ENCODE measurements around the gene CBLB.
"Not testable (repeated sequence)": the region's sequence is repeated elsewhere in the genome, so short reads cannot be mapped to it uniquely, and the experiment has no call there.

The CBLB gene

DNA sequence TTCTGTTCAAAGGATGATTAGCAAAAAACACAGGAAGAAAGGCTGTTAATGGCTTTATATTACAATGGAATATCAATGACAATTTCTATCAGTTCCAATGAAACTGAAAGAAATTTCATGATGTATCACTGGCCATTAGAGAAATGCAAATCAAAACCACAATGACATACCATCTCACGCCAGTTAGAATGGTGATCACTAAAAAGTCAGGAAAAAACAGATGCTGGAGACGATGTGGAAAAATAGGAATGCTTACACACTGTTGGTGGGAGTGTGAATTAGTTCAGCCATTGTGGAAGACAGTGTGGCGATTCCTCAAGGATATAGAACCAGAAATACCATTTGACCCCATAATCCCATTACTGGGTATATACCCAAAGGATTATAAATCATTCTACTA, 53.5 kb downstream of the CBLB start:
- not testable (repeated sequence) for DNase-seq

DNA sequence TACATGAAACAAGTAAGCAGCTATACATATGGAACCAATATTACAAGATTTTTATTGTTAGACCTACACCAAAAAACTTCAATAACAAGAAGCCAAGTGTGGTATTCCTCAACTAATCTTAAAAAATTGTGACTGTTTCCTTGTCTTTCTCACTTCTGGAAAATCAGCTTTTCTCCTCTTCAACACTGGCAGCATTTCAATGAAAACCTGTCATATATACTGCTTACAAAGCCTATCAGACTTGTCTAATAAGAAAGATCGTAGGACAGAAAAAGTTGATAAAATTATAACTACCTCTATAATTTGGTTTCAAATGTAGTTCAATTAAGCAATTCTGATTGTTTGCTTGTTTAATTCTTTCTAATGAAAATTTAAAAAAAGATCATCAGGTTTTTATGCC, 55.1 kb downstream of the CBLB start:
- no peak for DNase-seq

DNA sequence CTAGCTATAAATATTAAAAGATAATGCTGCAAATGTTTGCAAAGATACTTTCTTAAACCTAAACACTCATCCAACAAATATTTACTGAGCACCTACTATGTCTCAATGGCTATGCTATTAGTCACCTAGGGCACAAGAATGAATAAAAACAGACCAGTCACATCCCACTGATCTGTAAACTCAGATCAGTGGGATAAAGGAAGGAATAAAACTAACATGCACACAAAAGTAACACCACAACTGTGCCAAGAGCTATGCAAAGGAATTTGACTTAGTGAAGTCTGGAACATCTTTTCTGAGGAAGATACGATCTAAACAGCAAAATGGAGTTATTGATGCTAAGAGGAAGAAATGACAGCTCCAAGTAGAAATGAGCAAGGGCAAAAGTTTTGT, 56.6 kb downstream of the CBLB start:
- peak; percentile 72 for DNase-seq

DNA sequence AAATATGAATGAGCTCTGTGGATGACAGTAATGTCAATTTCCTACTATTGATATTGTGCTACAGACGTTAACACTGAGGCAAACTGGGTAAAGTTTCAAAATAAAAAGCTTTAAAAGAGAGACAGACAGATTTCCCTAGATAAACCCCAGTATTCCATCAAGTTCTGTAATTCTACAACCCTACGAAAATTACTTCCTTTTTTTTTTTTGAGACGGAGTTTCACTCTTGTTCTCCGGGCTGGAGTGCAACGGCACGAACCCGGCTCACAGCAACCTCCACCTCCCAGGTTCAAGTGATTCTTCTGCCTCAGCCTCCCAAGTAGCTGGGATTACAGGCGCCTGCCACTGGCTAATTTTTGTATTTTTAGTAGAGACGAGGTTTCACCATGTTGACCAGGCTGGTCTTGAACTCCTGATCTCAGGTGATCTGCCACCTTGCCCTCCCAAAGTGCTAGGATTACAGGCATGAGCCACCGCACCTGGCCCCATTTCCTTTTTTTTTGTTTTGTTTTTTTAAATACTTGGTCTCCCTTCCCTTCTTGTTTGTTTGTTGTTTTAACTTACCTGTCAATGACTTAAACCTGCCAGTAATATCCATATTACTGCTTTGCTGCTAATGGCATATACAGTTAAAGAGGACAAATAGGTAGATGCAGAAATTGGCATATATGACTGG, 57.2 kb downstream of the CBLB start:
- no peak for DNase-seq

DNA sequence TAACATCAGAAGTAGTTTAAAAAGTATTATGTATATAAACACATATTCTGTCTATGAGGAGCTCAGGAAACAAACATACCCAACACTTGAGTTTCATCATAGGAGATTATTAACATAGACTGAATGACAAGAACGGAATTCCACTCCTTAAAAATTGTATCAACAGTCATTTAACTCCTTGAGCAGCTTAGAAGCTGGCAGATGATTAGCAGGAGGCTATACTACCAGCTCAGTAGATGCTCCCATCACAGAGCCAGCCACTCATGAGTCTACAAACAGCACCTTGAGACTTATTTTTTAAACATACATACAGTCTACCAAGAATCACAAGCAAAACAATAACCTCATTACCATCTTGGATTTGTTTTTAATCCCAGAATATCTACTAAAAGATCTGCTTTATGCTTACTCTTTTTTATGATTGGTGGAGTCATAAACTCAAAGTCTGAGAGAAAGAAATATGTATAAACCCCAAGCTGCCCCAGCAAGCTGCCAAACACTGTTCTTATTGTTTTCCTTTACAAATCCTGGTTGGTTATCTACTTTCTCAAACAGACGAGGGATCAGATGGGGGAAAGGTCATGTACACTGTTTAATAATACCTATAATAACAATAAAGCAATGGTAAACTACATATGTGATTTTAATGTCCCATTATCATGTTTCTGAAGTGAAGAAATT, 59.5 kb downstream of the CBLB start:
- DNase-seq, result no peak

DNA sequence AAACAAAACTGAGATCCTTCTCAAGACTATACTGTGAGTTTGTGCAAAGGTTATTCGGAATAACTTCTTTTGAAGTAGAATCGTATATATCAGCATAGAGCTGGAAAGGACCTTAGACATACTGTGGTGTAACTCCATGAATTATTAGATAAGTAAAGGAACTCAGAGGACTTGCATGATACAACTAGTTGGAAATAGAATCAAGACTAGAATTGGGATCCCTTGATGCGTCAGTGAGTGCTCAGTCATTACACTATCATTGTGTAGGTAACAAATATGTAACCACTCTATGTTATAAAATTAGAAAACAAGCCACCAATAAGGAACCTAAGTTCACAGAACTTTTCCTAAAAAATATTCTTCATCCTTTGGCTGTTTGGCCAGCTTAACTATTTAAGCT, 61.1 kb downstream of the CBLB start:
- DNase-seq, result no peak

DNA sequence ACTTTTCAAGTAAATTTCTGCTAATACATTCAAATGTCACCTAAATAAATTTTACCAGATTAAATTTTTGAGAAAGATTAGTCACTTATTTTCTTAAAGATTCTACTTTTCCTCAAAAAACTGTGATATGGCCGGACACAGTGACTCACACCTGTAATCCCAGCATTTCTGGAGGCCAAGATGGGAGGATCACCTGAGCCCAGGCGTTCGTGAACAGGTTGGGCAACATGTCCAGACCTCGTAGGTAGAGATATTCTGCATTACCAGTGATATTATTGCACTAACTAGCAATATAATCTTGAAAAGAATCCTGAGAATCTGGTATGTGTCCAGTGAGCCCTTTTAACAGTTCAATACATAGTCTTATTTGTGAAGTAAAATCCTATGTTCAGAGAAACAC, 61.7 kb downstream of the CBLB start:
- no peak for DNase-seq

DNA sequence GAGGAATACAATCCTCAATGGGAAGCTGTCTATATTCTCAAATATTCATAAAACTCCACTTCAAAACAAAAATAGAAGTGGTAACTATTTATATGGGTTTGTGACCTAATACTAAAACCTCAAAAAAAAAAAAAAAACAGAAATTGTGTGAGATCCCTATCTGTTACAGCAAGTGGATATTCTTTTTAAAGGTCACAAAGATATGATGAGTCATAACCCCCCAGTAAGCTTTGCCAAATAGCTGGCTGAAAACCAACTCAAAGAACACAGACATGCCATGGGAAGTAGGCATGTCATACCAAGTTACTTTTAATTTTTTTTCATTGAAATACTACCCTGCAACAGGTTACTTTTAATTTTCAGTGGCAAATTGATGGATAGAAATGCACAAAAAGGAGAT, 62.5 kb downstream of the CBLB start:
- DNase-seq, result peak; percentile 83

DNA sequence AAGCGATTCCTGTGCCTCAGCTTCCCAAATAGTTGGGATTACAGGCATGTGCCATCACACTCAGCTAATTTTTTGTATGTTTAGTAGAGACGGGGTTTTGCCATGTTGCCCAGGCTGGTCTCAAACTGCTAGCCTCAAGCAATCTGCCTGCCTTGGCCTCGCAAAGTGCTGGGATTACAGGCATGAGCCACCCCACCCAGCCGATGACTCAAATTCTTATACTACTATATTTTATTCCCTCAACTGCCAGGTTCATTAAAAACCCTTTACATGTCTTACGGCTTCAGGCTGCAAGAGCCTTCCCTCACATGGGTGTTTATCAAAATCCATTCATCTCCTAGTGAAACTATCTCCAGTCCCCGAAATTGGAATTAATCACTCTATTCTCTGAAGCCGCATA, 63.4 kb downstream of the CBLB start:
- DNase-seq, result no peak

DNA sequence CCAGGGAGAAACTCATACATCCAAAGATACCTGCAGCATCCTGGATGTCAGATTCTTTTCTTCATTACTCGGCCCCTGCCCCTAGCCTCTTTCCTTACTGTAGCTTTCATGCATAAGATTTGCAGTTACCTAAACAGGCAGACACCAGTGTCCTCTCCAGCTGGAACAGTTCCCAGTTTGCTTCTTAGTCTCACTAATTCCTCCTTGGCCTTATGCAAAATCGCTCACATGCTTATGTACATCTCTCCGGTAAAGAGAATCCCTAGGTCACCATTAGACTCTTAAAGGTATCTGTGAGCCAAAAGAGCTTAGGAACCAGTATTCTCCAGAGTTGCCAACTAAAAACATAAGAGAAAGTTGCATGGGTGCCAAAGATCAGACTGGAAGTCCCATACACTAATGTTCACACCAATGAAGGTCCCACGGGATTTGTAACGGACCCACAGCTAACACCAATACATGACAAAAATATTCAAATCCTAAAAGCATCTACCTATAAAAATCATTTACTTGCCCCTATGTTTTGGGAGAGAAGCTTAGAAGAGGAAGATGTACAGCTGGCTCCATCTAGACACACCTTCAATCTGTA, 66.6 kb downstream of the CBLB start:
- no peak for DNase-seq

DNA sequence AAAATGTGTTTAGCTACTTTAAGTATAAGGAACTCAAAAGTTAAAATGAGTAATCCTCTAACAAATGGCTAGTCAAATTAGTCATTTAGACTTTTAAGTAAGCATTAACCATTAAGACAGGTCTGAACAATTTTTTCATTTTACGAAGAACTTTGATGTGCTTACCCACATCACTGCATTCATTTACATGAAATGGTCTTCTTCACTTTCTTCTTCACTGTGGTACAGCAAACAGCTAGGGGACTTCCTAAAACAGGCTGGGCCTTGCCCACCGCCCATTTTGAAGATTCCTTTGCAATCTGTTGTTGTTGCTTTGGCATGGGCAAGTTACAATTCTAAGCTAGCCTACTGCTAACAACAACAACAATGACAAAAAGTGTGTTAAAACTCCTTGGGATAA, 67.4 kb downstream of the CBLB start:
- no peak for DNase-seq

DNA sequence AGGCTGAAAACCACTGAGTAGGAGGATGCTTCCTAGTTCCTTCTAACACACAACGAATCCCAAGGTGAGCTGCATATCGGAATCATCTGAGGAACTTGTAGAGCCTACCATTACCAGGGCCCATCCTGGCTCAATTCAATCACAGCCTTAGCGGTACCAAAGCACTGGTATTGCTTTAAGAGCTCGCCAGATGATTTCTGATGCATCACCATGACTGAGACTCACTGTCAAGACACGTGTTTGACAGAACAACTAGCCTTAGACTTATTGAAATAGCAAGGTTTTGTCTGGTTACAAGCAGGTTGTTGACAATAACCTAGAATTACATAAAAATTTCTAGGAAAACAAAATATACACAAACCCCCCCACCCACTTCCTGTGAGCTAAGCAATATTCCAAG, 68.5 kb downstream of the CBLB start:
- DNase-seq, result no peak

DNA sequence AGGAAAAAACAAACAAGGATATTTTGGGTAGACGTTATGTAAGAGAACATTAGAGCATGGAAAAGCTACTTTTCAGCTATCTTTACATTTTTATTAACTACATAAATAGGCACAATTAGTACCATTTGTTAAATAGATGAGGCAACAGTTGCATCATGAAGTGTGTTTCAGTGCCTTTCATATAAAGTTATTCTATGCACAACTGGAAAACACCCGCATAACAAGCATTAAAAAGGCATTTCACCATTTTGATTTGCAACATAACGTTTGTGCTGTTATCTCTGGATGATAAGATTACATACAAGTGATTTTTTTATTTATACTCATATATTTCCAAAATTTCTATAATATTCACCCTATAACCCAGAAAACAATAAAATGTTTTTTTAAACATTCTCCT, 69.5 kb downstream of the CBLB start:
- DNase-seq, result no peak

DNA sequence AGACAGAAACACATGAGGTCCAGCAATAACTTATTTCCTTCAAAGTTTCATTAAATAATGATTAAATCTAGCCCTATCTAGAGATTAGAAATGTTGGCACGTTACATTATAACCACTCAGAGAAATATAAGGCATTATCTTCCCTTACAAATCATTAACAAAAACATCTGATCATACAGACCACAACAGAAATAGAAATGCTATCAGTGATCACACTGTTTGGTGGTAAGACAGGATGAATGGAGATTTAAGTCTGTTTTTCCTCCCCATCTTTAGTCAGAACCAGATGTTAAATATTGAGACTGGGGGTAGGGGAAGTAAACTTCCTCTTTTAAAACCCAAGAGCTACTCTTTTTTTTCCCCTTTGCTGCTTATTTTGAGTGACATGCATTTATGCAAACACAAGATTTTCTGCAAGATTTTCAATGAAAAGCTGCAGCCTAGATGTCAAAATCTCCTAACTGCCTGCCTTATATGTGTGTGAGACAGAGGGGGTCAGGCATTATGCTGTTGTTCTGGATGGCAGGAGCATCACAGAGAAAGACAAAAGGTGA, 70.4 kb downstream of the CBLB start:
- no peak for DNase-seq

DNA sequence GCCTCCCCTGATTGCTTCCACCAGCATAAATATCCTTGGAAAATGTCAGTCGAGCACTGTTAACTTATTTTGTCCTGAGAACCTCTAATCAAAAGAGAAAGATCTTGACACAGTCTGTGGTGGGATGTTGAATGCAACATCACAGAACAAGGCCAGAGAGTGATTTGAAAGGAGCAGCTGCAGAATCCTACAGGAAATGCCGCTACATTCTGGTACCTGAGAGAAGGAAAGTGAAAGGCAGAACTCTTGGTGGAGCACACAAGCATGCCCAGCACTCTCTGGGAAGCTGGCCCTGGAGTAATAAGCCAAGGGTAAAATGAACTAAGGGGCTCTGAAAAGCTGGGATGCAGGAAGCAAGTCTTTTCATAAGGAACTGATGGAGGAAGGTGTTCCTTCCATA, 75.8 kb downstream of the CBLB start:
- no peak for DNase-seq

DNA sequence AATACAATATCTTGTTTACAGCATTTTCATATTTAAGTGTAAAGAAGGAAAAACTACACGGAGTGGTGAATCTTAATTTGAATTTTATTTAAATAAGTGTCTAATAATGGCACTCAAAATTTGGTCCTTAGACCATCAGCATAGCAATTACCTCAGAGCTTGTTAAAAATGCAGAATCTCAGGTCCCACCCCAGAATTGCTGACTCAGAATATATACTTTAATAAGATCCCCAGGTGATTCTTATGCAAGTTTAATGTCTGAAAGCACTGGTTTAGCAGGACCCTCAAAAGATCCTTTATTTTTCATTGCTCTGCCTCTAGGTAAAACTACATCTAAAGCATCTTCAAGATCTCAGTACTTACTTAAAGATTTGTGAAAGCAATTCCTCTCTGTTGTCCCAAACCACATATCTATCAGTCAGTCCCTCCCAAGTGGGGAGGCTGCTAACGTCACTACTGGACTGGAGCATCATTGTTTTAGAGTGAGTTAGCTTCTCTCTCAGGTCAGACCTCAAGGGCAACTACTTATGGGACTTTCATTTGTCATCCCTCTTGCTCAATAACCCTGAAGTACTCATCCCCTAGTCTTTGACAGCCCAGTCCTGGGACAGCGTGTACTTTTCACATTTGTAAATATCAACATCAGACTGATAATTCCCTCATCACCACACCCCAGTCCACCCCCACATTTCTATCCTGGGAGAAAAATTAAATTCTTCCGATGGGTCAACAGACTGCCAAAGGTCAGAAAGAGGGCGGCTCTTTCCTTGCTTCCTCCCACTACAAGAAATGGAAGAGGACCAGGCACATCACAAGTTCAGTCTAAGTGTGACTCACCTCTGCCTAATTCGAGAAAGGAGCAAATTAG, 76.7 kb downstream of the CBLB start:
- peak; percentile 87 for DNase-seq

DNA sequence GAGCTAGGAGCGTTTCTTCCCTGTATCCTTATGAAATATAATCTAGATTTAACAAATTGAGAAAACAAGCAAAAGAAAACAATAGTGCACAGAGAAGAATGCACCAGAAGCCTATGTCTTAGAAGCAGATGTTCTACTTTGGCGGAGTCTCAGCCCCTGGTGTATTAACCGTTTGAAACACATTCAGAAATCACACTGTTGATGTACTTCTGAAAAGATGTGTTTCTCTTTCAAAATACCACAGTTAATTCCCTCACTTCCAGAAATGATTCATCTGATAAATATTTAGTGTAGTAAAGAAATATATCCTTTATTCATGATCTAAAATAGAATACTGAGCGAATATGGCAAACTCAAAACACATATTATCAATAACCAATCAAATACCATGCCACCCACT, 77.7 kb downstream of the CBLB start:
- DNase-seq, result peak; percentile 79

DNA sequence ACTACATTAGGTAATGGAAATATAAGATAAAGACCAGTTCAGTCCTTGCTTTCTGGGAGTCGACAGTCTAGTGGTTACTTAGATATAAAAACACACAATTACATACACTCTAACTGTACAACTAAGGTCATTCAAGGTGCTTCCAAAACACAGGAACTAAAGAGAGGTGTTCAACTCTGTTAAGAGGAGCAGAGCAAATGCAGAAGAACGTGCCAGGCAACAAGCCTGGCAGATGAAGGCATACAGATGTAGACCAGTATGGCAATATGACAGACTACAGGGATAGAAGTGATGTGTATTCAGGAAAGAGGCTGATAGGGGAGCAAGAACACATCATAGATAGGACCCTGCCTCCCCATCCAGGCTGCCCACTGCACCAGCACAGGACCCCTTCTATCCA, 78.3 kb downstream of the CBLB start:
- no peak for DNase-seq

DNA sequence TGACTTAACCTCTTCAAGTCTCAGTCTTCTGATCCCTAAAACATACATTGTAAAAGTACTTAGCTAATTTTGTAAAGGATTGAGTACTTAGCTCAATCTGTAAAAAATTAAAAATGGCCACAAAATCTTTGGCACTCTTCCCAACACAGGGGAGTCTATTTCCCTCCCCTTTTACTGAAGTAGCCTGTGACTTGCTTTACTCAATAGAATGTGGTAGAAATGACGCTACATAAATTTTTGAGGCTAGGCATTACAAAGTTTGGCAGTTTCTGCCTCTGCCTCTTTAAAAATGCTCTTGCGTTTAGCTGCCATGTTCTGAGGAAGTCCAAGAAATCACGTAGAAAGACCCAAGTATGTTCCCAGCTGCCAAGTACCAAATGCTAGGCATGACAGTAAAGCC, 80.2 kb downstream of the CBLB start:
- DNase-seq, result peak; percentile 40

DNA sequence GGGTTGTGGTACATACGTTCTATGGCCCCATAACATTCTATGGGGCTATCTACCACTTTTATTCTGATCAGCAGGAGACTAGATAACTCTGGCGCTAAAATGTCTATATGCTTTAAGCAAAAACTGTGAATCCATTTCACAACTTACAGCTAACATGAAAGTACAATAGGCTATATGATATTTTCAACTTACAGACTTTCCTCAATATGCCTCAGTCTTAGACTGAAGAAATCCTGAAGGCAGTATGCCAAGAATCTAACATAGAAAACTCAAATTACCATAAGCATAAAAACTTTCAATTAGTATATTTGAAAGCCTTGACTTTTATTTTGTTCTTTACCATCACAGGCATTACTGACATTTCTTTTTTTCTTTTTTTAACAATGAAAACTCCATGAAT, 81.4 kb downstream of the CBLB start:
- no peak for DNase-seq

DNA sequence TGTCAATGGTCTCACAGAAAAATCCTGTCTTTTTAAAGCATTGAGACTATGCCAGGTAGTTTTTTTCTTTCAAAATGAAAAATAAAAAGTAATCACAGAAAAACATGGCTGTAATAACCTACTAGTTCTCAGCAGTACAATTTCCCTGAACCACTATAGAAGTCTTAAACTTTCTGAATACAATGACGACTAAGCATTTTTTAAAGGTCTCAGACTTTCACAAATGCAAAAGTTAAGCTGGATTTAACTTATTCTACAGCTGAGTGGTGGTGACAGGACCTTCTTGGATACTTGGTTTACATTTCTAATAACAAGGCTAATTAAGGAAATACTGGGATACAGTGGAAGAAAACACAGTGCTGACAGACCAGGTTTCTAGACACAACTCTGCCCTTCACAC, 81.8 kb downstream of the CBLB start:
- DNase-seq, result no peak

DNA sequence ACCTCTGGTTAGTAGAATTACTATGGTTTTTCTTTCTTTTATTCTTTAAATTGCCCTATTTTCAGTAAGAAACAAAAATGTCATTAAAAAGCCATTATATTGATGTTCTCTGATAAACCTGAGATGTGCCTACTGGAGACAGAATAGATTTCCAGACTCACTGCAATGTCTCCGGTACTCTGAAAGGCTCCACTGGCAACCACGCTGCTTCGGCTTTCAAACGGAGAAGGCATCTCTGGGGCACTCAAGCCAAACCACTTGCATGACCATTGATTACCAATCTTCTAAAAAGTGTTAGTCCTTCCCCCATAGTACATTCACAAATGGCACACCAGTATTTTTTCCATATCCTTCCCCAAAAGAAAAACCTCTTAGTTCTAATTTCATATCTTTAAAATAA, 82.6 kb downstream of the CBLB start:
- no peak for DNase-seq

DNA sequence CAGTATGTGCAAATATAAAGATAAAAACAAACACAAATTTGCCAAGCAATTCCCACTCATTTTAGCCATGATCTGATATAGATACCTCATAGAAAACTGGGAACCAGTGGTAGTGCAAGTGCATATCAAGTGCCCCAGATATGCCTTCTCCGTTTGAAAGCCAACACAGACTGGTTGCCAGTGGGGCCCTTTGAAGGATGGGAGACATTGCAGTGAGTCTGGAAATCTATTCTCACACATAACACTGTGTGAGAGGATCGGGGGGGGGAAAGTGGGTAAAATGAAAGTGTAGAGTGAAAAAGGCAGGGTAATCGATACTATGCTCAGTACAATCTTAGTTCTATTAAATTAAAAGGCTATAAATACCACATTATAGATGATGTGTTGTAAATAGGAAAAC, 83.0 kb downstream of the CBLB start:
- no peak for DNase-seq
